ENCODE results near the gene INAVA.
A peak's percentile ranks its signal among the peaks of the same experiment; 100 is the strongest.
"Not testable (repeated sequence)": the region's sequence is repeated elsewhere in the genome, so short reads cannot be mapped to it uniquely, and the experiment has no call there.

The INAVA gene

GRCh38 chr1:200899451-200899915 lies 4.8 kb downstream of the INAVA start:
- no peak for DNase-seq (ENCODE audit: low read depth in 2 of 2)

GRCh38 chr1:200899954-200900867 lies 5.5 kb downstream of the INAVA start:
- DNase-seq (ENCODE audit: low read depth in 2 of 2) = no peak

- no peak for DNase-seq (ENCODE audit: low read depth in 2 of 2)
These were observed 6.2 kb downstream of the INAVA start for GRCh38 chr1:200900877-200901276.

GRCh38 chr1:200901350-200901749 lies 6.7 kb downstream of the INAVA start:
- no peak for DNase-seq (ENCODE audit: low read depth in 2 of 2)

- DNase-seq (ENCODE audit: low read depth in 2 of 2) = no peak
These were observed 7.2 kb downstream of the INAVA start for GRCh38 chr1:200901796-200902444.

- no peak for DNase-seq (ENCODE audit: low read depth in 2 of 2)
These were observed 9.1 kb downstream of the INAVA start for GRCh38 chr1:200903793-200904192.

GRCh38 chr1:200904772-200905171 lies 10.1 kb downstream of the INAVA start:
- DNase-seq (ENCODE audit: low read depth in 2 of 2) = no peak

- peak; percentile 10 to 31 for DNase-seq (ENCODE audit: low read depth in 2 of 2)
These were observed 10.8 kb downstream of the INAVA start for GRCh38 chr1:200905411-200906052.

GRCh38 chr1:200906491-200906890 lies 11.8 kb downstream of the INAVA start:
- DNase-seq (ENCODE audit: low read depth in 2 of 2) = no peak

GRCh38 chr1:200907611-200908097 lies 13.0 kb downstream of the INAVA start:
- no peak for DNase-seq (ENCODE audit: low read depth in 2 of 2)

GRCh38 chr1:200908191-200908868 lies 13.6 kb downstream of the INAVA start:
- DNase-seq (ENCODE audit: low read depth in 2 of 2) = no peak

- no peak for DNase-seq (ENCODE audit: low read depth in 2 of 2)
These were observed 14.4 kb downstream of the INAVA start for GRCh38 chr1:200909071-200909470.

- DNase-seq (ENCODE audit: low read depth in 2 of 2) = no peak
These were observed 15.1 kb downstream of the INAVA start for GRCh38 chr1:200909757-200910239.

- no peak for DNase-seq (ENCODE audit: low read depth in 2 of 2)
These were observed 16.7 kb downstream of the INAVA start for GRCh38 chr1:200911361-200911760.

- DNase-seq (ENCODE audit: low read depth in 2 of 2) = not testable (repeated sequence)
These were observed 17.2 kb downstream of the INAVA start for GRCh38 chr1:200911936-200912335.

- DNase-seq (ENCODE audit: low read depth in 2 of 2) = no peak
These were observed 18.2 kb downstream of the INAVA start for GRCh38 chr1:200912737-200913407.

GRCh38 chr1:200916152-200916551 lies 21.5 kb downstream of the INAVA start:
- no peak for DNase-seq (ENCODE audit: low read depth in 2 of 2)

- DNase-seq (ENCODE audit: low read depth in 2 of 2) = no peak
These were observed 22.0 kb downstream of the INAVA start for GRCh38 chr1:200916681-200917080.

GRCh38 chr1:200917291-200917817 lies 22.7 kb downstream of the INAVA start:
- no peak for DNase-seq (ENCODE audit: low read depth in 2 of 2)

- DNase-seq (ENCODE audit: low read depth in 2 of 2) = no peak
These were observed 23.3 kb downstream of the INAVA start for GRCh38 chr1:200918006-200918405.

GRCh38 chr1:200919386-200919785 lies 24.7 kb downstream of the INAVA start:
- no peak for DNase-seq (ENCODE audit: low read depth in 2 of 2)
